Spleen (tissue), 7 donors: ENCODE measurements around the gene NUP160.

Experiments used
- POLR2AphosphoS5 ChIP-seq, 3 donors: sonication (generic); formaldehyde crosslinking; IDR thresholded peaks; one replicate each; pipeline ENCODE4 v1.5.1; 2017; ENCODE audit warnings: antibody characterized with exemption in 3 of 3
- TF ChIP-seq, protein P1 (sequence below), 11 experiments: fragments of 200-600 bp in 7 of 11; fragments of 450-650 bp in 4 of 11; sonication (generic) in 4 of 11; IDR thresholded peaks in 8 of 11; conservative IDR thresholded peaks in 3 of 11; 1 replicate in 7 of 11; 2 replicates in 4 of 11; pipeline versions ENCODE4 v1.4.0 to v1.8.0; 2016 to 2021; ENCODE audit warnings: antibody characterized with exemption in 11 of 11, inconsistent platforms in 4 of 11, mild to moderate bottlenecking in 1 of 11
- donor health status: DM: no; HTN: no; CAD: no; lungs with moderate emphysema.
- donor health status: DM: no; HTN: no; CAD: no.
- donor health status: DM: no; HTN: no; CAD: no.

DNA sequence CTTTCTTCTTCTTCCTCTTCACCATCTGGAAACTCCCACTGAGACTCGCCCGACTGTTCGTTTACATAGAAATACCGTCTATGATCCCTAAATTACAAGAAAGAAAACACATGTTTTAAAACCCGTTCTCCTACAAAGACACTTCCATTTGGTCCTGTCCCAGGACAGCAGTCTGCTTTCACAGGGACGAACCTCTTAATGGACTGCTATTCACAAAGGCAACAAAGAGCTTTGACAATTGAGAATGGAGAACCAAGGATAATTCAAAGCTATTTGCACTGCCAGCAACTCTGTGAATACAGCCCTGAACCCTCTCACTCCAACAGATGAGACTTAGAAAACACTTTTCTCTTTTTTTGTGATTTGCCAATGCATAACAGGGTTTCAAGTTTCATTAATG is 116.7 kb downstream of the NUP160 start:
- TF ChIP-seq, protein P1, sequence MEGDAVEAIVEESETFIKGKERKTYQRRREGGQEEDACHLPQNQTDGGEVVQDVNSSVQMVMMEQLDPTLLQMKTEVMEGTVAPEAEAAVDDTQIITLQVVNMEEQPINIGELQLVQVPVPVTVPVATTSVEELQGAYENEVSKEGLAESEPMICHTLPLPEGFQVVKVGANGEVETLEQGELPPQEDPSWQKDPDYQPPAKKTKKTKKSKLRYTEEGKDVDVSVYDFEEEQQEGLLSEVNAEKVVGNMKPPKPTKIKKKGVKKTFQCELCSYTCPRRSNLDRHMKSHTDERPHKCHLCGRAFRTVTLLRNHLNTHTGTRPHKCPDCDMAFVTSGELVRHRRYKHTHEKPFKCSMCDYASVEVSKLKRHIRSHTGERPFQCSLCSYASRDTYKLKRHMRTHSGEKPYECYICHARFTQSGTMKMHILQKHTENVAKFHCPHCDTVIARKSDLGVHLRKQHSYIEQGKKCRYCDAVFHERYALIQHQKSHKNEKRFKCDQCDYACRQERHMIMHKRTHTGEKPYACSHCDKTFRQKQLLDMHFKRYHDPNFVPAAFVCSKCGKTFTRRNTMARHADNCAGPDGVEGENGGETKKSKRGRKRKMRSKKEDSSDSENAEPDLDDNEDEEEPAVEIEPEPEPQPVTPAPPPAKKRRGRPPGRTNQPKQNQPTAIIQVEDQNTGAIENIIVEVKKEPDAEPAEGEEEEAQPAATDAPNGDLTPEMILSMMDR (IDR thresholded peaks at IDR 0.05 in 8 of 11, conservative IDR thresholded peaks at IDR 0.05 in 3 of 11) = no peak
- TF ChIP-seq POLR2AphosphoS5 (IDR thresholded peaks at IDR 0.05) = no peak
